ENCODE results near the gene SPTBN1. TPM values are rescaled to one million over a fixed set of nuclear protein-coding genes. Genes with fewer than 3 reads are reported as not detected.

The SPTBN1 gene
- total and polyA plus RNA-seq, 9 of the 15 experiments (the other 6 are each of a cell fraction or from before 2014, with no cell fraction given), result 8.9 to 66.8 (median 31.4) TPM

DNA sequence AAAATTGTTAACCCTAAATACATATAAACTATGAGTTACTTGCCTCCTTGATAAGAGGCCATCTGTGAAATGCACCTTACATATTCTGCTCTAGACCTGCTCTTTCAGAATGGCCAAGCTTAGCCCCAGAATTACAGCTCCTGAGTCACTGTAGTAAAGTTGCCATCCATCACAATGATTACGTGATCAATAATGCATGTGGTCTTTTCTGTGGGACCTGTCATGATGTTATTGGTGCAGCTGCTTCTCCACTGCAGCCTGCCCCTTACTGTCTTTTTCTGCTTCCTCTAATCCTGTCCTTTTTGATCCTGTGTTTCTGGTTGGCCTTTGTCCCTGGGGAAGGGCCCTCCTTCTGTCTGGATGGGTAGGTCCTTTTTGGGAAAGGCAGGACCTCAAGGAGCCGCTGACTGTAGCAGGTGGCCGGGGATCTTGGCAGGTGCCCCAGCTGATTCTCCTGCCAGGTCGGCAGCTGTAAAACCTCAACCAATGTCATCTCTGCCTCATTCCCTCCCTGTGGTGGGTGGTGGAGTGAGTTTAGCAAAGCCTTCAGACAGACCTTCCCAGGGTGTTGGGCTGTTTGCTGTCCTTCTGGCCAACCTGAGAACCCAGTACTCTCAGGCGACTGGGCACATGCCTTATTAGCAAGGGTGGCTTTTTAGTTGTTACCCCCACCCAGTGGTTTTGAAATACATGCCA is 141.2 kb downstream of the SPTBN1 start:
- no peak overlapping the region for H3K4me2 ChIP-seq (ENCODE audit: insufficient read depth, low read length)
- WGBS (ENCODE audit: insufficient coverage, low coverage, missing lambda C conversion rate), result 59% methylated on average over 5 of the region's 5 CpGs
- intact Hi-C loops (cut with micrococcal nuclease), result no loop called here
- H3K27me3 ChIP-seq (ENCODE audit: control insufficient read depth in 2 of 2, insufficient read depth in 2 of 2, low read length in 2 of 2), result no peaks in the 10 kb centered on the region
- H4K20me1 ChIP-seq (replicated peaks; ENCODE audit: control insufficient read depth, insufficient read depth, low read length), result no peaks in the 10 kb centered on the region
- no peaks in the 10 kb centered on the region for H3K9me1 ChIP-seq (ENCODE audit: control insufficient read depth, insufficient read depth, low read length)
- peaks cover 17% of the 10 kb centered on the region; the same call in 1 of the 3 replicates for H3K36me3 ChIP-seq (ENCODE audit: control insufficient read depth, insufficient read depth, low read length)
- CTCF ChIA-PET (ENCODE audit: low intra/inter-chr PET ratio), result no interaction called here
- peak overlapping the region; percentile 64; the same call in 1 of the 3 replicates for H3K27ac ChIP-seq (ENCODE audit: extremely low read depth, low read depth, low read length)
- no peak for ATAC-seq
- no TSS peak for BruUV-seq (replicated peaks)
- H3K4me3 ChIP-seq, result no peak overlapping the region
- no peak for FAIRE-seq
- POLR2A ChIA-PET, result interaction anchor here (0.6 to 2.3 kb wide), 3 partner anchors 9 to 313 kb away, joined by 3 to 6 read pairs (median 5); no protein-coding TSS in a partner anchor
- in situ Hi-C loops (cut with MboI), result no loop called here
- H2AFZ ChIP-seq (ENCODE audit: low read depth, low read length), result no peak overlapping the region
- DNase-seq (ENCODE audit: extremely low read depth in 1 of 4, low spot score in 3 of 4), result no peak
- H3K79me2 ChIP-seq (ENCODE audit: control insufficient read depth, insufficient read depth, low read length), result peaks cover 76% of the 10 kb centered on the region
- TF ChIP-seq, protein P1, sequence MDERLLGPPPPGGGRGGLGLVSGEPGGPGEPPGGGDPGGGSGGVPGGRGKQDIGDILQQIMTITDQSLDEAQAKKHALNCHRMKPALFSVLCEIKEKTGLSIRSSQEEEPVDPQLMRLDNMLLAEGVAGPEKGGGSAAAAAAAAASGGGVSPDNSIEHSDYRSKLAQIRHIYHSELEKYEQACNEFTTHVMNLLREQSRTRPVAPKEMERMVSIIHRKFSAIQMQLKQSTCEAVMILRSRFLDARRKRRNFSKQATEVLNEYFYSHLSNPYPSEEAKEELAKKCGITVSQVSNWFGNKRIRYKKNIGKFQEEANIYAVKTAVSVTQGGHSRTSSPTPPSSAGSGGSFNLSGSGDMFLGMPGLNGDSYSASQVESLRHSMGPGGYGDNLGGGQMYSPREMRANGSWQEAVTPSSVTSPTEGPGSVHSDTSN (CRISPR knock-in tag; IDR thresholded peaks at IDR 0.05; ENCODE audit: low read depth), result no peak
- TF ChIP-seq, protein P1 (tag; conservative IDR thresholded peaks at IDR 0.05; ENCODE audit: low read depth), result peak; percentile 21; the same call in 1 of the 2 replicates
- no peak for TF ChIP-seq FOXK1 (CRISPR knock-in tag; IDR thresholded peaks at IDR 0.05; ENCODE audit: borderline replicate concordance)
- TF ChIP-seq ZZZ3 (IDR thresholded peaks at IDR 0.05), result no peak
- no peak for TF ChIP-seq STAG1 (CRISPR knock-in tag; IDR thresholded peaks at IDR 0.05; ENCODE audit: borderline replicate concordance)
- no peak for TF ChIP-seq HDAC8 (tag; IDR thresholded peaks at IDR 0.05)
- TF ChIP-seq, protein P2, sequence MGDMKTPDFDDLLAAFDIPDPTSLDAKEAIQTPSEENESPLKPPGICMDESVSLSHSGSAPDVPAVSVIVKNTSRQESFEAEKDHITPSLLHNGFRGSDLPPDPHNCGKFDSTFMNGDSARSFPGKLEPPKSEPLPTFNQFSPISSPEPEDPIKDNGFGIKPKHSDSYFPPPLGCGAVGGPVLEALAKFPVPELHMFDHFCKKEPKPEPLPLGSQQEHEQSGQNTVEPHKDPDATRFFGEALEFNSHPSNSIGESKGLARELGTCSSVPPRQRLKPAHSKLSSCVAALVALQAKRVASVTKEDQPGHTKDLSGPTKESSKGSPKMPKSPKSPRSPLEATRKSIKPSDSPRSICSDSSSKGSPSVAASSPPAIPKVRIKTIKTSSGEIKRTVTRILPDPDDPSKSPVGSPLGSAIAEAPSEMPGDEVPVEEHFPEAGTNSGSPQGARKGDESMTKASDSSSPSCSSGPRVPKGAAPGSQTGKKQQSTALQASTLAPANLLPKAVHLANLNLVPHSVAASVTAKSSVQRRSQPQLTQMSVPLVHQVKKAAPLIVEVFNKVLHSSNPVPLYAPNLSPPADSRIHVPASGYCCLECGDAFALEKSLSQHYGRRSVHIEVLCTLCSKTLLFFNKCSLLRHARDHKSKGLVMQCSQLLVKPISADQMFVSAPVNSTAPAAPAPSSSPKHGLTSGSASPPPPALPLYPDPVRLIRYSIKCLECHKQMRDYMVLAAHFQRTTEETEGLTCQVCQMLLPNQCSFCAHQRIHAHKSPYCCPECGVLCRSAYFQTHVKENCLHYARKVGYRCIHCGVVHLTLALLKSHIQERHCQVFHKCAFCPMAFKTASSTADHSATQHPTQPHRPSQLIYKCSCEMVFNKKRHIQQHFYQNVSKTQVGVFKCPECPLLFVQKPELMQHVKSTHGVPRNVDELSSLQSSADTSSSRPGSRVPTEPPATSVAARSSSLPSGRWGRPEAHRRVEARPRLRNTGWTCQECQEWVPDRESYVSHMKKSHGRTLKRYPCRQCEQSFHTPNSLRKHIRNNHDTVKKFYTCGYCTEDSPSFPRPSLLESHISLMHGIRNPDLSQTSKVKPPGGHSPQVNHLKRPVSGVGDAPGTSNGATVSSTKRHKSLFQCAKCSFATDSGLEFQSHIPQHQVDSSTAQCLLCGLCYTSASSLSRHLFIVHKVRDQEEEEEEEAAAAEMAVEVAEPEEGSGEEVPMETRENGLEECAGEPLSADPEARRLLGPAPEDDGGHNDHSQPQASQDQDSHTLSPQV (IDR thresholded peaks at IDR 0.05), result no peak
- peak overlapping the region in 1 of 2 experiments; percentile 29; a peak in 1 of 4 replicates for H3K9ac ChIP-seq (ENCODE audit: insufficient read depth in 1 of 2, low read depth in 2 of 2, low read length in 2 of 2)
- H3K4me1 ChIP-seq (replicated peaks in 1 of 2; ENCODE audit: control insufficient read depth in 2 of 2, insufficient read depth in 2 of 2, low read length in 2 of 2), result peaks cover 33 to 71% of the 10 kb centered on the region in 2 experiments
- no peaks in the 10 kb centered on the region for H3K9me3 ChIP-seq (replicated peaks; ENCODE audit: control insufficient read depth, insufficient read depth, low read depth, low read length)

Measured in K562 (cell line).